NB4 (cell line): Measurements from ENCODE around the gene BECN2.

Experiments
- DNase-seq: peaks from one replicate; pipeline ENCODE4 v3.0.0; 2010; ENCODE audit warnings: low read depth
- H3K4me3 ChIP-seq: one replicate; pipeline ENCODE4 v1.5.1; 2011; ENCODE audit warnings: mild to moderate bottlenecking, low read depth, low read length, moderate library complexity
- MYC ChIP-seq: IDR thresholded peaks from 2 replicates; pipeline ENCODE4 v1.6.1; 2011; ENCODE audit warnings: low read depth, low read length
- POLR2A ChIP-seq: IDR thresholded peaks from 2 replicates; pipeline ENCODE4 v1.6.1; 2011; ENCODE audit warnings: mild to moderate bottlenecking; ENCODE audit not compliant: insufficient read length; ENCODE audit errors: extremely low read depth
- TF ChIP-seq, protein P1 (sequence below): IDR thresholded peaks from one replicate; pipeline ENCODE4 v1.5.1; 2012; ENCODE audit warnings: low read depth, low read length
- TF ChIP-seq, protein P2 (sequence below): IDR thresholded peaks from 2 replicates; pipeline ENCODE4 v1.6.1; 2011; ENCODE audit warnings: low read depth, low read length

Gene BECN2

DNA sequence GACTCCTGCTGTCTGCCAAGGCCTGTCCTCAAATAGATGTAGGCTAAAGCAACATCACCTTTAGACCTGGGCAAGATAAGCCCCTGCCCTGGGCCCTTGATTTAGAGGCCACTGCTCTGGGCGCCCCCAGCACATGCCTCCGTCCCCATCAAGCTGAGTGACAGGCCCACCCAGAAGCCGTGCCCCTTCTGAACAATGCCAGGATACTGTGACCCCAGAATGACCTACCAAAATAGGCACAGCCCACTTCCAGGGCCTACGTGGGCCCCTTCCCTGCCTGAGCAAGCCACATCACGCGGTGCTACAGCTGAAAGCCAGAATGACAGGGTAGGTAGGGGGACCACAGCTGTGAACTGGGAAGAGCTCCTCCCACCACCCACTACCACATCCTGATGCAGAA, 24.7 kb upstream of the BECN2 start:
- H3K4me3 ChIP-seq, result no peak overlapping the region
- TF ChIP-seq, protein P1, sequence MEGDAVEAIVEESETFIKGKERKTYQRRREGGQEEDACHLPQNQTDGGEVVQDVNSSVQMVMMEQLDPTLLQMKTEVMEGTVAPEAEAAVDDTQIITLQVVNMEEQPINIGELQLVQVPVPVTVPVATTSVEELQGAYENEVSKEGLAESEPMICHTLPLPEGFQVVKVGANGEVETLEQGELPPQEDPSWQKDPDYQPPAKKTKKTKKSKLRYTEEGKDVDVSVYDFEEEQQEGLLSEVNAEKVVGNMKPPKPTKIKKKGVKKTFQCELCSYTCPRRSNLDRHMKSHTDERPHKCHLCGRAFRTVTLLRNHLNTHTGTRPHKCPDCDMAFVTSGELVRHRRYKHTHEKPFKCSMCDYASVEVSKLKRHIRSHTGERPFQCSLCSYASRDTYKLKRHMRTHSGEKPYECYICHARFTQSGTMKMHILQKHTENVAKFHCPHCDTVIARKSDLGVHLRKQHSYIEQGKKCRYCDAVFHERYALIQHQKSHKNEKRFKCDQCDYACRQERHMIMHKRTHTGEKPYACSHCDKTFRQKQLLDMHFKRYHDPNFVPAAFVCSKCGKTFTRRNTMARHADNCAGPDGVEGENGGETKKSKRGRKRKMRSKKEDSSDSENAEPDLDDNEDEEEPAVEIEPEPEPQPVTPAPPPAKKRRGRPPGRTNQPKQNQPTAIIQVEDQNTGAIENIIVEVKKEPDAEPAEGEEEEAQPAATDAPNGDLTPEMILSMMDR, result no peak
- TF ChIP-seq MYC (no peak), POLR2A (no peak)
- TF ChIP-seq, protein P2, sequence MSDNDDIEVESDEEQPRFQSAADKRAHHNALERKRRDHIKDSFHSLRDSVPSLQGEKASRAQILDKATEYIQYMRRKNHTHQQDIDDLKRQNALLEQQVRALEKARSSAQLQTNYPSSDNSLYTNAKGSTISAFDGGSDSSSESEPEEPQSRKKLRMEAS, result no peak
- DNase-seq, result no peak

DNA sequence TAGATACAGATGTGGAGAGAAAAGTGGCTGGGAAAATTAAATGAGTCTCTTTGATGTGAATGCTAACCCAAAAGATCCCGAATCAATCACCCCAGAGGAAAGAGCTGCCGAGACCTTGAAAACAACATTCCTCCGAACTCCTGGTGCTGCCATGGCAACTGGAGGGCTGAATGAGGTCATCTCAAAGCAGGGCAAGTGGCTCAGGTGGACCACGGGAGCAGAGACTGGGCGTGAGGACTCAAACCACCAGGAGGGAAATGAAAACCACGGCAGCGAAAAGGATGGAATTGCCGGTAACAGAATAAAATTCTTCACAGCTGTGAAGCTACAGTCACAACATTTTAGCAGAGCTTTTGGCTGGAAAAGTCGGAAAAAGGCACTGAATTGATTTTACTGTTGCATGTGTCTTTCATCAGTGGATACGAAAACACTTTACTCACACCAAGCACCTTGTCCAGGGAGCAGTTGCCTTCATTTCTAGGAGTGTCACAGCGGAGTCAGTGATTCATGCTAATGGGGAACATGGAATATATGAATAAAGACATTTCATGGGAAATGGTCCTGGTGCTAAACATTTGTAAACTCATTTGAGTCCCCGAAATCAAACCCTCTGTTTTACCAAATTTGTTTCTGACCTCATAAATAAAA, 23.2 kb upstream of the BECN2 start:
- TF ChIP-seq, protein P2, result no peak
- TF ChIP-seq MYC, result no peak
- DNase-seq, result no peak
- H3K4me3 ChIP-seq, result no peak overlapping the region

DNA sequence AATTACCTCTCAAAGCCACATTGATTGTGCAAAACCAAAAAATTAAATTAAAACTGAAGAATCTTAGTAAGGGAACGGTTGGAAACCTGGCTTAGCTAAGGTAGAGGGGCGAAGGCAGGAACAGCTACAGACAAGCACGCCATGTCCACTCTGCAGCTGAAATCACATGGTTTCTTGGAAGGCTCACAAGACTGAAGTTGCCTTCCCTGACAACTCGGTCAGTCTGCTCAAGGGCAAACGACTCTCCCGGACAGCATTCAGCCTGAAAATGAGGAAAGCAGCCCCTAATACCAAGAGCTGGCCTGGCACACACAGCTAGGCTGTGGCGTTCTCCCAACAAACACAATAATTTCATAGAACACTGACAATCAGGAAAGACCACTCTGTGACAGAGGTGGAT, 22.7 kb upstream of the BECN2 start:
- no peak for TF ChIP-seq MYC
- TF ChIP-seq, protein P2, result no peak
- TF ChIP-seq, protein P1, result no peak
- TF ChIP-seq POLR2A, result no peak
- no peak overlapping the region for H3K4me3 ChIP-seq
- no peak for DNase-seq

DNA sequence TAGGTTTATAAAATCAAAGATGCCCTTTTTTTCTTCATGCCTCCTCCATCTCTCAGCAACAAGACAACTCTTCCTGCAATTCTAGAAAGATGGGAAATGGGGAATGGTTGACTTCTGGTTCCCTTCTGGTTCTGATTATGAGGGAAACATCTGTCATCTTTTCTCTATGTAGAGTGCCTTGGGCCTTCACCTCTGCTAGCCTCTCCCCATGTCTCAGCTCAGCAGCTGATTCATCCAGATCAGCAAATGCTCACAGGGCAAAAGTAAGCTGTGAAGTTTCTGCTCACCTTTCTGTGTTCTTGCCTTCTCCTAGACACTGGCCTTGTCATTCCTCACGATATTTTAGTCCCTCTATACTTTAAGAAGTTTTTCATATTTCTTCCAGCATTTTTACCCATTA, 17.8 kb upstream of the BECN2 start:
- no peak overlapping the region for H3K4me3 ChIP-seq
- DNase-seq, result no peak
- TF ChIP-seq, protein P1, result no peak
- TF ChIP-seq, protein P2, result no peak
- TF ChIP-seq MYC, result no peak
- no peak for TF ChIP-seq POLR2A

DNA sequence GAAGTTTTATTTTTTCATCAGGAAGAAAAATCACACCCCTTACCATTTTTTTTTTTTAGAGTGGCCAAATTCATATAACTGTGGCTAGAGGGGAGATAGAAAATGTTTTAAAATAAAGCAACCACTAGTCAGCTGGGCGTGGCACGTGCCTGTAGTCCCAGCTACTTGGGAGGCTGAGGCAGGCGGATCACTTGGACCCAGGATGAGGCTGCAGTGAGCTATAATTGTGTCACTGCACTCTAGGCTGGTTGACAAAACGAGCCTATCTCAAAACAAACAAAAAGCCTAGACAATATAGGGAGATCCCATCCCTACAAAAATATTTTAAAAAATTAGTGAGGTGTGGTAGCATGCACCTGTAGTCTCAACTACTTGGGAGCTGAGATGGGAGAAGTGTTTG, 14.8 kb upstream of the BECN2 start:
- DNase-seq, result no peak
- TF ChIP-seq, protein P2, result no peak
- TF ChIP-seq, protein P1, result no peak
- no peak for TF ChIP-seq MYC
- TF ChIP-seq POLR2A, result no peak
- H3K4me3 ChIP-seq, result no peak overlapping the region

DNA sequence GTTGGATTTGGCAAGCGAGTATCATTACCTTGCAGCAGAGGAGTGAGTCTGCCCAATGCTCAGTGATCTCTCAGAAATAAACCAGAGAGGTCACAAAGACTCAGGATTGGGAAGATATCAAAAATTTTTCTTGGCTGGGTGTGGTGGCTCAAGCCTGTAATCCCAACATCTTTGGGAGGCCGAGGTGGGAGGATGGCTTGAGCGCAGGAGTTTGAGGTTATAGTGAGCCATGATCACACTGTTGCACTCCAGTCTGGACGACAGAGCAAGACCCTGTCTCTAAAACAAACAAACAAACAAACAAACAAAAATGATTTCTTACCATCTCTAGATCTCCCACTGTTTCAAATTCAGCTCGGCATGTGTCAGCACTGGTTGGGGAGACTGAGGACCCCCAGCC, 13.3 kb upstream of the BECN2 start:
- TF ChIP-seq, protein P2, result no peak
- TF ChIP-seq, protein P1, result no peak
- TF ChIP-seq MYC (no peak), POLR2A (no peak)
- DNase-seq, result no peak
- peak overlapping the region; percentile 71 for H3K4me3 ChIP-seq
